Right atrium auricular region (tissue), 2 donors: ENCODE results near the gene XPO4. TPM values are rescaled to one million over a fixed set of nuclear protein-coding genes. Genes with fewer than 3 reads are reported as not detected.

Source experiments
- DNase-seq: peaks from one replicate; pipeline ENCODE4 v3.0.0-alpha.2; 2019; ENCODE audit warnings: low spot score
- H3K27ac ChIP-seq, 2 donors: fragments of 200-600 bp; sonication (generic); 1 replicate in 1 of 2; 2 replicates in 1 of 2; pipeline ENCODE4 v1.5.1; 2016 to 2019
- H3K27me3 ChIP-seq, 2 donors: fragments of 200-600 bp; sonication (generic); one replicate each; pipeline versions ENCODE4 v1.5.1 to v1.6.0; 2017 to 2019
- H3K36me3 ChIP-seq: fragments of 200-600 bp; sonication (generic); one replicate; pipeline ENCODE4 v1.5.1; 2016
- H3K4me1 ChIP-seq, 2 donors: fragments of 200-600 bp; sonication (generic); one replicate each; pipeline versions ENCODE4 v1.5.1 to v1.6.0; 2017 to 2019
- H3K4me3 ChIP-seq, 2 donors: fragments of 200-600 bp; sonication (generic); 1 replicate in 1 of 2; 2 replicates in 1 of 2; pipeline ENCODE4 v1.5.1; 2017 to 2019; ENCODE audit warnings: mild to moderate bottlenecking in 1 of 2, moderate library complexity in 1 of 2
- H3K9me3 ChIP-seq, 2 donors: fragments of 200-600 bp; sonication (generic); one replicate each; pipeline ENCODE4 v1.5.1; 2019
- CTCF ChIP-seq, 2 donors: fragments of 200-600 bp; sonication (generic); IDR thresholded peaks; one replicate each; pipeline ENCODE4 v1.5.1; 2019; ENCODE audit warnings: antibody characterized with exemption in 2 of 2
- total RNA-seq, 2 donors: library from RNA; depleted of rRNA; stranded (reverse); fragments of >200 nt; gene quantifications; one replicate each; pipeline ENCODE4 v1.1.0, GENCODE V29; 2016

The XPO4 gene
- total RNA-seq, 2 donors from 2014 or later, result 9.7 to 10.6 TPM

GRCh38 chr13:20831254-20831653 is 71.3 kb downstream of the XPO4 start:
- no peak for TF ChIP-seq CTCF (IDR thresholded peaks at IDR 0.05)
- Histone ChIP-seq H3K27me3 (no peaks in the 10 kb centered on the region), H3K36me3 (peaks cover 1% of the 10 kb centered on the region), H3K4me1 (peaks cover 0 to 10% of the 10 kb centered on the region in 2 donors), H3K4me3 (no peak overlapping the region), H3K9me3 (no peaks in the 10 kb centered on the region), H3K27ac (no peak overlapping the region)
- no peak for DNase-seq

GRCh38 chr13:20828539-20829364 is 73.8 kb downstream of the XPO4 start:
- Histone ChIP-seq H3K4me3 (peak overlapping the region in 1 of 2 donors; percentile 26), H3K27me3 (no peaks in the 10 kb centered on the region), H3K27ac (no peak overlapping the region), H3K4me1 (peaks cover 0 to 10% of the 10 kb centered on the region in 2 donors), H3K9me3 (no peaks in the 10 kb centered on the region), H3K36me3 (no peaks in the 10 kb centered on the region)
- peak; percentile 64 to 87 for TF ChIP-seq CTCF (IDR thresholded peaks at IDR 0.05)
- DNase-seq, result no peak

DNA sequence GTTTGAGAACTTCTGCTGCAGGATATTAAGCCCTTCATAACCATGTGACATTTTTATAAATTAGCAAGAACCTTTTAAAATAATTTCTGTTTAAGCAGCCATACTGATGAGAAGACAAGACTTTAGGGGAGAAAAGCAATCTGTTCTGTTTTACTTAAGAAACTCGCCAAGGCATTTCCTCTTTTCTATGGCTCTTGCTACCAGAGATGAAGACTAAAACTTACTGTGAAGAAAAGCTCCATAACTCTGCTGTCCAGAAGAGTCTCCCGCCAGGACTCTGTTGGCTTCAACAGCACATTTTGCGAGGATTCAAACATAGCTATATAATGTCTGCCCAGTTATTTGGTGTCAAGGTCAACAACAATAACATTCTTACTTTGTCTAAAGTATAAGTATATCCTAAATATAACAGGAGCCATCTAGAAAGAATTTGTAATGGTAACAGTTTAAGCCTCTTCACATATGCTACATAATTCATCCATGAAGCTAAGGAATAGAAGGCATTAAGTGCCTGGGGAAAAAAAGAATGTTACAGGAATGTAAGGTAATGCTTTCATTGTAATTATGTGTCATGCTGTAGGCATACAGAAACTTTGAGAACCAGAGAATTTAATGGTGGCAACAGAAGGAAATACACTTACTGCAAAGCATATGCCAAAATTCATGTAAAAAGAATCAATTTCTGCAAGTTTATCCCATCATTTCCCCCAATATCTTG is 75.5 kb downstream of the XPO4 start:
- Histone ChIP-seq H3K36me3 (no peaks in the 10 kb centered on the region), H3K4me3 (no peak overlapping the region), H3K27me3 (no peaks in the 10 kb centered on the region), H3K27ac (no peak overlapping the region), H3K9me3 (no peaks in the 10 kb centered on the region), H3K4me1 (peaks cover 0 to 10% of the 10 kb centered on the region in 2 donors)
- DNase-seq, result no peak
- no peak for TF ChIP-seq CTCF (IDR thresholded peaks at IDR 0.05)

DNA sequence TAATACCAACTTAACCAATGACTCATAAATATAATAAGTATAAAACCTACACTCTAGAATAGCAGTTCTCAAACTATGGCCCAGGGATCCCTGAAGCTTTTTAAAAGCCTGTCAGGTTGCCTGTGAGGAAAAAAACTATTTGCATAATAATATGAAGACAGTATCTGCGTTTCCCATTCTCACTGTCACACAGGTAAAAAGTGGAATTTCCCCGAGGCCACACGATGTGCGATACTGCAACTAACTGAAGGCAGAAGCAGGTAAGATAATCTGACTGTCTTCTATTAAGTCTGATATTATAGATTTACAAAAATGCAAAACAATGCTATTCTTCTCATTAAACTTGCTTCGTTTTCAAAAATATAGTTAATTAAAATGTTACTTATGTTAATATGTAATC is 76.2 kb downstream of the XPO4 start:
- Histone ChIP-seq H3K4me1 (peaks cover 0 to 10% of the 10 kb centered on the region in 2 donors), H3K27me3 (no peaks in the 10 kb centered on the region), H3K9me3 (no peaks in the 10 kb centered on the region), H3K4me3 (no peak overlapping the region), H3K36me3 (peaks cover 4% of the 10 kb centered on the region), H3K27ac (no peak overlapping the region)
- TF ChIP-seq CTCF (IDR thresholded peaks at IDR 0.05), result no peak
- DNase-seq, result no peak

DNA sequence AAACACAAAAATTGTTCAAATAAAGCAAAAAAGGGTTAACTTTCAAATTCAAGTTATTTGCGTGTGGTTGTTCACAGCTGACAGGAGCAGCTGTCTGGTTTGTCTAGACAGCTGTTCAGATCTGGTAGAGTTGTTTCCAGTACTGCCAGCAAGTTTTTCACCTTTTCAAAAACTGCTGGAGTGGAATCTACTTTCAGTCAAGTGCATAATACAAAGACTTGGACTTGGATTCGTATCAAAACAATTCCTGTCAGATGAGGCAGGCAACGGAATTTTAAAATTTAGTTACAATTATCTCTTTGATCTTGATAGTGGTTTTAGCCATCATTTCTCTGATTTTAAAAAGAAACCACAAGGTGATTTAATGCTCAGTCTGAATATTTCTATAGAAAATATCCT is 77.1 kb downstream of the XPO4 start:
- Histone ChIP-seq H3K36me3 (peaks cover 4% of the 10 kb centered on the region), H3K27me3 (no peaks in the 10 kb centered on the region), H3K4me3 (no peak overlapping the region), H3K4me1 (peaks cover 0 to 10% of the 10 kb centered on the region in 2 donors), H3K9me3 (no peaks in the 10 kb centered on the region), H3K27ac (no peak overlapping the region)
- no peak for TF ChIP-seq CTCF (IDR thresholded peaks at IDR 0.05)
- DNase-seq, result no peak
